ENCODE data around the gene HOXA2.

HOXA2 gene

DNA sequence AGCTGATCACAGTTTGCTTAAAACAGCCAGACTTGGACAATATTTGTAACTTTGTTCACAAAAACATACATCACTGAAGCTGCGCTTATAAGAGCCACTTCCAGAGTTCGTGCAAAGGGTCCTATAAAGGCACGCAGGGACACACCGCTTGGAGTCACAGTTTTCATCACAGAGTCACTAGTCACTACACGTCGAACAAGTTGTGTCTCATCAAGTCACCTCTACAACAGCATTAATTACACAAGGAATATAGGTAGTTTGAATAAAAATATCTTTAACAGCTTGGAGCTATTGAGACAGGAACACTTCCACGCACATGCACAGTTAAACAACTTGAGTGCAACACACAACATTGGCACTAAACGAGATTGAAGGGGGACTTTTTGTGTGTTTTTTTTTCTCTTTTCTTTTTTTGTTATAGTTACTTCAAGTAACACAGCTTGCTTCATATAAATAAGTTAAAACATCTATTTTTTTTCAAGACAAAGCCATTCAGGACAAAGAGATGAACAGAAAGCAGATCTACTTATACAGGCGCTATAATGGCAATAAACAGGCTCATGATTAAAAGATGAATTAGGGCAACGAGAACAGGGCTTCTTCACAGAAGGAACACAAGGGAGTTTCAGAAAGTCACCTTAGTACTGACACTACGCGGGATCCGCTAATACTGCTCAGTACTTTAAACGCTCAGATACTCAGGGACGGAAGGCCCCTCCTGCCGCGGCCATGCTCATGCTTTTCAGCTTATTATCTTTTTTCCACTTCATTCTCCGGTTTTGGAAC lies 38.8 kb upstream of the HOXA2 start:
- DNase-seq (ENCODE audit: low spot score) = no peak

DNA sequence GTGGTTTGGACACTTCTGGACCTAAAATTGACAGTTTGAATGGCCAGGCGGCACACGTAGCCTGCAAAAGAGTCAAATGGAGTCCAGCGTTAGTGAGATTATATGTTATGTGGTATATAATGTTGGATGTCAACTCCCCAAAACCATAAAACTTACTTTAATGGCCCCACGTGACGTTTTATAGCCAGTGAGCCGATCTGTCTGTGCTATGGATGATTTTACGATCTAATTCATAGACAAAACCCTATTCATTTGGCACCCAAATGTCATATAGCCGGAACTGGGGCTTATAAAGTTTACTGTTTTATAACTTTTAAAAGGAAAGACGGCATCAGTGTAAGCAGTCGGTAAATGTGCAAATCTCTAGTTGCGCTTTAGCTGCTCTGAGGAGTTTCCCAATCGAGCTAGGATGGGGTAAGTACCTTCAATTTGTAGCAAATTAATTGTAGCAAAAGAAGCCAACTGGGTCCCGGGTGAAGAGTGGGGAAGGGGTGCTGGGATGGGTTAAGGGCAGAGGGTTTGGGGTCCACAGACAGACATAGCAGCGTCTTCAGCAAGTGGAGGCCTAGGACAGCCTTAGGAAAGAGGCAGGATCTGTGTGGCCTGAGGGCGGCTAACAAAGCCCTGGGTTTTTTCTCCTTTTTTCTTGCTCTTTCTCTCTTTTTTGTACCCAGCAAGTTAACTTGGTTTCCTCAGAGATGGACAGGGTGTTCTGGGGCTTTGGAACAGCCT lies 37.8 kb upstream of the HOXA2 start:
- no peak for DNase-seq (ENCODE audit: low spot score)

DNA sequence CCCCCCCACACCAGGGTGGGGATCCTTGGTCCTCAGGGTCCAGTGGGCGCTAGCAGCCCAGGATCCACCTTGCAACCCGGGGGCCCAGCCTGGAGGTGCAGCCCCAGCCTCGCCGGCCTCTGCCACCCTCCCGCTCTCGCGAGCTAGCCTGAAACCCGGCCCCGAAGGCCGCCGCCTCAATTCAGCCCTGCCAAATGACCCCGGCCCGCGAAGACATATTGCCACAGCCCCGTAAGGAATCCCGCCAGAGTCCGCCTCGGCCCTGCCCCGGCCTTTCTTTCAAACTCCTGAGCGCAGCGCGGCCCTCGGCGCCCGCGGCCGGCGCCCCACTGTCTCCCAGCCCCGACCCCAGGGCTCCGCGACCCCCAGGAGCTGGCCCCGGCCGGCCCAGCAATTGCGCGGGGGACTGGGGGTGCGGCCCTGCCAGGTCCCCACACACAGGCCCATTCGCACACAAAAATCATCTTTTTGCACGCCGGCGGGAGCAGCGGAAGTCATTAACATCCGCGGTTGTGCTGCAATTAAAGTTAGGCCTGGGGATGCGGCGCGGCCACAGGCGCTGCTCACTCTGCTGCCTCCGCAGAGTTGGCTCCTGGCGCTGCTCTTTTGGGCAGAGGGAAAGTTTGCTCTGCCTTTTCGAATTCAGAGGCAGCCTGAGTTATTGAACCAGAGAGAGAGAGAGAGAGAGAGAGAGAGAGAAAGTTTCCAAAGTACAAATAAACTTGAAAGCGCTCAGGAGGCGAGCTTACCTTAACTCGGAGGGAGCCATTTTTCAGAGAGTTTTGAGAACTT lies 37.0 kb upstream of the HOXA2 start:
- DNase-seq (ENCODE audit: low spot score) = no peak

DNA sequence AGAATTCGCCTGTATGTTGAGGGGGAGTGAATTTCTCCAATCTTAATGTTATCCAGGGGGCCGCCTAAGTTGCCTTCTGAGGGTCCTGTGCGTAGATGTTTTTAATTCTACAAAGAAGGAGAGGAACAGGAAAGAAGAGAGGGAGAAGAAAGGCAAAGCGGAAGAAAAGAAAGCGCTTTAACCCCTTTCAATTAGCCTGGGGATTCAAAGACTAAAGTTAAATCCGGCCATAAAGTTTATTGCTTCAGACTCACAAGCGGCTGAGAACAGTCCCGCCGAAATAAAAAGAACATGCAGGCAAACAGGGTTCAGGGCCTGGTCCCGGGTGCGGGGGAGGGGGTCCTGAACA lies 36.5 kb upstream of the HOXA2 start:
- no peak for DNase-seq (ENCODE audit: low spot score)

GRCh38 chr7:27138472-27138871 lies 36.0 kb upstream of the HOXA2 start:
- DNase-seq (ENCODE audit: low spot score) = no peak

DNA sequence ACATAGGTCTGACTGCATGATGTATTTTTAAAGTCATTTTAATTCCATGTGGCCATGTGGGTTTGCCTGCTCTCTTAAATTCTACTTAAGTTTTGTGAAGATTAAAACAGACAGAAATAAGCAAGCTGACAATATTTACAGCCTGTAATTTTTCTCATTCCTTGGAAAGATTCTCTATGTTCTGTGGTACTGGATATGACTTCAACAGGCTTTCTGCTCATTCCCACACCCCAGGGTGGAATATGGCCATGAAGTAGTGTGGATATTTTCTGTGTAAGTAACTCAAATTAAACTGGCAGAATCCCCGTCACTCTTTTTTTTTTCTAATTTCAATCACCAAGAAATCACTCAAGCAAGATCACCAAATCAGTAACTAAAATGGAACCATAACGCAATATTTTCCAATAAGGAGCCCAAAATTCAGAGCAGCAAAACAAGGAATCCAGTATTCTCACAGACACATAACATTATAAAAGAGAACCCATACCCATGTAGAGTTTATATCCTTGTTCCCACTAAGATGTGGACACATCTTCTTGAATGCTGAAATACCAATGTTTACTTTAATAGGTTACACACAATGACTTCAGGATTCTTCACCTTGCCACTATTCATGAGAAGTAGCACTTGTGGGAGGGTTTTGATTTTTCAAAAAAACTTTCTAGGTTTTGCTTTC lies 35.3 kb upstream of the HOXA2 start:
- DNase-seq (ENCODE audit: low spot score) = peak; percentile 68

DNA sequence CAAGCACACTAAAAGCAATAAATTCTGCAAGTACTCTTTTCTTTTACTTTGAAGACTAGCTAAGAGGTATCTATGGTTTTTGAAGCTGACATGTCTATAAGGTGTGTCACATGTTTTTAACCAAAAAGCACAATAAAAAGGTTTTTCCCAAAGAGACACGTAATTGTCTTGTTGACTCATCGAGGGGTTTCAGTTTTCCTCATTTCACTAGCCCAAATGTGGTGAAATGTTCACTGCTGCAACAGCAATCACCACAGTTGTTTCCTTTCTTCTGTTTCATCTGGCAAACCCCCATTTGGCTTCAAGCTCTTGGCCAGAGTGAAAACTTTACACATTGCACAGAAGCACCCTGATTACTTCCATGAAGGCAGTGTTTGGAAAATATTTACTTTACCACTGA lies 31.9 kb upstream of the HOXA2 start:
- peak; percentile 78 for DNase-seq (ENCODE audit: low spot score)

DNA sequence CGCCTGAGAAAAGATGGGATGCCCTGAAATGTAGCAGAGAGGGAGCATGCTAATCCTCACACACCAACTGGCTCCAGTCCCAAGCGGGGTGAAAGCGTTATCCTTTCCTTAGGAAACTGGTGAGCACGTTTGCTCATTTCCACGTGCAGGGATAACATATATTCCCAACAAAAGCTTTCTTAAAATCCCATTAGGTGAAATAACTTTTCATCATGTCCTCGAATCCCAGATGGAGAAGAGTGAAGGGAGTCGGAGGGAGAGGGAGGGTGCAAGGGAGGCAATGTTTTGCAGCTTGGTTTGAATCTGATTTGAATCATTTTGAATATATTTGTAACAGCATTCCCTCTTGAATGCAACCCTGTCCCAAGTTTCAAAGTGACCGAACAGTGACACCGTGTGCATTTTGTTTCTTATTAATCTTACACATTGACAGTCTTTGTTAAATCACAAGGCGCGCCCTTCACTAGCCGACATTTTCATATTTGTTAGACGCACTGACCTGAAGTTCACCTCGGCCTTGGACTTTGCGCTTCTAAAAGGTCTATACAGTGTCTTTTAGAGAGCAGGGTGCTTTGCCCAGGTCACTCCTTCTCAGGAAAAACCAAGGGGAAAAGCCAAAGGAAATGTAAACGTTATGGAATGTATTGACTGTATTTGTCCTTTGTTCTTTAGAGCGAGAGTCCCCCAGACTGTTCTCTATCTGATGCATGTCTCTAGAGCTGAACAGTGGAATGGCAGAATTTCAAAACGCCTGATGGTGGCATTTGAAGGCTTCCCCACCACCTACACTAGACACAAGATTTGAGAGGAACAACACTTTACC lies 31.1 kb upstream of the HOXA2 start:
- DNase-seq (ENCODE audit: low spot score) = no peak

GRCh38 chr7:27132978-27133377 lies 30.5 kb upstream of the HOXA2 start:
- DNase-seq (ENCODE audit: low spot score) = no peak

DNA sequence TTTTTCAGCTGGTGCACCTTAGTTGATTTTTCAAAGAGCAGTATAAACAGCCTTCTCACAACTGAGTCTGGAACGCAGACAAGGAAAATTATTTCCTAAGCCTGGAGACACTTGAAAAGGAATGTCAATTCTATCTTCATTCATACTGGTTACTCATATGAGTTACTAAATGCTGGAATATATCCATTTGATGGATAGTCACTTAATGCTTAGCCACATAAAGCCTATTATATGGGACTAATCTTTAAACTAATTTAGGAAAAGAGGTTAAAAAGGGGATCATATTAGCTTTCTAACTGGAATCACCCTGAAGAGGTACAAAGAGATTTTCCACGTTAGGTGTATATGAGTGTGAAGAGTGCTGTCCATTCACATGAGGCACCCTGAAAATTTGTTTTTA lies 29.7 kb upstream of the HOXA2 start:
- DNase-seq (ENCODE audit: low spot score) = no peak

- DNase-seq (ENCODE audit: low spot score) = no peak
These were observed 28.9 kb upstream of the HOXA2 start for GRCh38 chr7:27131390-27131819.

GRCh38 chr7:27130540-27131389 lies 28.3 kb upstream of the HOXA2 start, which contains the start of gene HOXA4:
TSS of gene HOXA4 (minus strand) at chr7:27130757. CDS start at chr7:27130733, 24 bp downstream.
- peak; percentile 90 for DNase-seq (ENCODE audit: low spot score)

- DNase-seq (ENCODE audit: low spot score) = peak; percentile 59
These were observed 27.5 kb upstream of the HOXA2 start for GRCh38 chr7:27129729-27130539.

DNA sequence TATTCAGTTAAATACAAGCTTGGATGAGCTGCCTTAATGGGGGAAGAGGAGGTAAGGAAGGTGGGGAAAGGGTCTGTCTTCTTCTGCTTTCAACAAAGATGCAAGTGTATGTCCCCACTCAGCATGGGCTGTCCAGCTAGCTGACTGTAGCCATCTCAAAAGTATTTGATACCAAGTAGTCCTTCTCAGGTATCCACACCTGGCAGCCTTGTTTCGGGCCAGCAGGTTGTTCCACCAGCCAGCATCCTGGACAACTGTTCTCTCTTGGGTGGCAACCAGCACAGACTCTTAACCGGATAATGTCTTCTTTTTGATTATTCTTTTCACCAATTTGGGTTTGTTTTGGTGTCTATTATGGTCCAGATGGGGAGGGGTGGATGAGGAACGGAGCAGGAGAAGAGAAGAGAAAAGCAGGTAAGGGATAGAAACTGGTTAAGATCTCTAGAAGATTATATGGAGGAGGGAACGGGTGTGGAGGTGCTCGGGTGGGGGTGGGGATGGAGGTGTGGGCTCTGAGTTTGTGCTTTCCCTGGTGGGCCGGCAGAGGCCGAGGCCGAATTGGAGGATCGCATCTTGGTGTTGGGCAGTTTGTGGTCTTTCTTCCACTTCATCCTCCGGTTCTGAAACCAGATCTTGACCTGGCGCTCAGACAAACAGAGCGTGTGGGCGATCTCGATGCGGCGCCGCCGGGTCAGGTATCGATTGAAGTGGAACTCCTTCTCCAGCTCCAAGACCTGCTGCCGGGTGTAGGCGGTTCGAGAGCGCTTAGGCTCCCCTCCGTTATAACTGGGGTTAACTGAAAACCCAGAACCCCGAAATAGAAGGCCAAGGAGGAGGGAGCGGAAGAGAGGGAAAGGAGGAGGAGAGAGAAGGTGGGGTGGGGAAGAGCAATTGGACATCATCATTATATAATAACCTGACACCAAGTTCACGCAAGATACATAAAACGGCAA lies 26.6 kb upstream of the HOXA2 start:
- no peak for DNase-seq (ENCODE audit: low spot score)

- DNase-seq (ENCODE audit: low spot score) = no peak
These were observed 25.6 kb upstream of the HOXA2 start for GRCh38 chr7:27128034-27128433.

DNA sequence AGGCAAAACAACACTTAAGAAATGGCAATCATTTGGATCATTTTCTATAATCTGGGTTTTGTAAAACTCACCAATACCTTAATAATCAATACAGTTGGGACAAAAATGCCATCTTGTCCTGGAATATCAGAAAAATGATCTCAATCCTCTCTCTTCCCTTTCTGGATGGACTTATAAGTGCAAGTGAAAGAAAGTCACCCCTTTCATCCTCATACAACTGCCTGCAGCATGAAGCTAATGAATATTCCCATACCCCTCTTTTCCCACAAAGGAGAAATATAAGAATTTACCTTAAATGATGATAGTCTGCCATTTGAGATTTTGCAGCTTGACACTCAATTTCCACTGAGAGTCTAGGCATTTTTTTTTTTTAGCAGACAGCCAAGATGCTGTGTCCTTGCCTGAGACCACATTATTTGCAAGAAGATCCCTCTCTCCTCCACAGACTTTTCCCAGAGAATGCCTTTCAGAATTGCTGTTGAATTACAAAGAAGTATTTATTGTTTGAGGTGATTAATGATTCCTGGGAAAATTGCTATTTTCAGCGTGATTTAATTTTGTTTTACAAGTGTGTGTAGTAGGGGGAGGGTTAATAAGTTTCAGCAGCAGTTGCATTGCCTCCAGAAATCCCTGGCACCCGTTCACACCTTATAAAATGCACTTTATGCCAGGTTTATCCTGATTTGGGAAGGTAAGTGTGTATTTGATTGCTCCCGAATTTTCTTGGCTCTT lies 24.3 kb upstream of the HOXA2 start:
- DNase-seq (ENCODE audit: low spot score) = no peak

GRCh38 chr7:27125986-27126394 lies 23.5 kb upstream of the HOXA2 start:
- peak; percentile 57 for DNase-seq (ENCODE audit: low spot score)

Measured in kidney tubule cell (primary cell).